HG02938 (cell line): Measurements from ENCODE around the gene FREM2.

Experiments used
- ATAC-seq: cut with Tn5 transposase; IDR thresholded peaks from one replicate; pipeline ENCODE4 v1.9.1; 2021; ENCODE audit warnings: mild to moderate bottlenecking, moderate library complexity; ENCODE audit not compliant: unreplicated experiment

Gene FREM2

GRCh38 chr13:38755793-38756192 is 68.9 kb downstream of the FREM2 start:
- no peak for ATAC-seq

GRCh38 chr13:38758277-38758676 is 71.4 kb downstream of the FREM2 start:
- no peak for ATAC-seq

- ATAC-seq, result no peak
Measured at GRCh38 chr13:38759390-38759789, 72.5 kb downstream of the FREM2 start.

- no peak for ATAC-seq
Measured at GRCh38 chr13:38763446-38764381, 76.8 kb downstream of the FREM2 start.

- no peak for ATAC-seq
Measured at GRCh38 chr13:38766799-38767198, 79.9 kb downstream of the FREM2 start.

GRCh38 chr13:38767506-38768265 is 80.8 kb downstream of the FREM2 start:
- ATAC-seq, result no peak

- no peak for ATAC-seq
Measured at GRCh38 chr13:38769526-38769925, 82.6 kb downstream of the FREM2 start.

- no peak for ATAC-seq
Measured at GRCh38 chr13:38775085-38775484, 88.2 kb downstream of the FREM2 start.

- ATAC-seq, result no peak
Measured at GRCh38 chr13:38777347-38778119, 90.7 kb downstream of the FREM2 start.

- ATAC-seq, result no peak
Measured at GRCh38 chr13:38781539-38781938, 94.7 kb downstream of the FREM2 start.

- no peak for ATAC-seq
Measured at GRCh38 chr13:38784036-38784880, 97.4 kb downstream of the FREM2 start.

GRCh38 chr13:38785042-38785441 is 98.2 kb downstream of the FREM2 start:
- ATAC-seq, result no peak

GRCh38 chr13:38785490-38785889 is 98.6 kb downstream of the FREM2 start:
- no peak for ATAC-seq

GRCh38 chr13:38787550-38787949 is 100.7 kb downstream of the FREM2 start:
- no peak for ATAC-seq

- no peak for ATAC-seq
Measured at GRCh38 chr13:38796890-38797289, 110.0 kb downstream of the FREM2 start.

- no peak for ATAC-seq
Measured at GRCh38 chr13:38803531-38803930, 116.7 kb downstream of the FREM2 start.

- ATAC-seq, result no peak
Measured at GRCh38 chr13:38804061-38804460, 117.2 kb downstream of the FREM2 start.

GRCh38 chr13:38804536-38804935 is 117.7 kb downstream of the FREM2 start:
- ATAC-seq, result no peak

- ATAC-seq, result no peak
Measured at GRCh38 chr13:38814331-38814730, 127.5 kb downstream of the FREM2 start.

- no peak for ATAC-seq
Measured at GRCh38 chr13:38819053-38819452, 132.2 kb downstream of the FREM2 start.
